HG03175 (cell line): ENCODE data around the gene LRFN4.
"Not testable (repeated sequence)": the region's sequence is repeated elsewhere in the genome, so short reads cannot be mapped to it uniquely, and the experiment has no call there.

ENCODE experiments used
- ATAC-seq: cut with Tn5 transposase; IDR thresholded peaks from one replicate; pipeline ENCODE4 v1.9.1; 2021; ENCODE audit warnings: mild to moderate bottlenecking, moderate library complexity; ENCODE audit not compliant: unreplicated experiment

The LRFN4 gene

DNA sequence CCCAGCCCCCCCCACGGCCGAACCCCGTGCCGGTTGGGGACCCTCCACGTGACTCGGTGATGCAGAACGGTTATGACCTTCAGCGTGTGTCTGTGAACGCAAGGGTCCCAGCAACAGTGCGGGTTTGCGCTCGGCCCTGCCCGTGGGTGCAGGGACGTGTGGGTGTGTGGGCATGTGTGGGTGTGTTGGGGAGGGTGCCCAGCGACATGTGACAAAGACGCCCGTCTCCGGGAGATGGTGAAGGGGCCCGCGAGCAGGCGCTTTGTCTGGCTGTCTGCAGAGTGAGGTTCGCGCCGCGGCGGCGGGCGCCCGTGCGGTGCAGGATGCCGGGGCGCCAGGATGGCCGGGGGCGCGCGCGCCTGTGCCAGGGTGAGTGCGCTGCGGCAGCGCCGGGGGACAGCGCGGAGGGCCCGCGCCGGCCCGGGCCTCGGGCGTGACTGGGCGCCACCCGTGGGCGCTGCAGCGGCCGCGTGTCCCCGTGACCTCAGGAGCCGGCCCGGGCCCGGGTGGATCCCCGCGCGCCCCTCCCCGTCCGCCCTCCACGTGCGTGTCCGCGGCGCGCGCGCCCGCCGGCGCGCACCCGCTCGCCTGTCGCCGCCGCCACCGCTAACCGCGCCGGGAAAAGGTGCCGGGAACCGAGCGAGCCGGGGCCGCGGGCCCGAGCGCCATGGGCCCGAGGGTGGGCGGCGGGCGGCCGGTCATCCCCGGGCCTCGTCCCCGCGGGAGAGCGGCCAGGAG, at the start of gene LRFN4:
Gene LRFN4 (plus strand): TSS at position 569 of the 738 bp plus-strand sequence. CDS start 681 bp downstream, outside the sequence.
- ATAC-seq = peak; percentile 31

DNA sequence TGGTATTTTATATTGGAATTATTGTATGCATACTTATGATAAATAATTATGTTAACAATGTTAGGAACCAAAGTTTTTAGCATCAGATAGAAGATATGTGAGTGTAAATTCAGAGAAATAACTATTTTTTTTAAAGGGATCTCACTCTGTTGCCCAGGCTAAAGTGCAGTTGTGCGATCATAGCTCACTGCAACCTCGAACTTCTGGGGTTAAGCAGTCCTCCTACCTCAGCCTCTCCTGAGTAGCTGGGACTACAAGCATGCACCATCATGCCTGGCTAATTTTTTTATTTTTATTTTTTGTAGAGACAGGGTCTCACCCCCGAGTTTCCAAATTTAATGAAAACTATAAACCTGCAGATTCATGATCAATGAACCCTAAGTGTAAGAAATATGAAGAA, 47.3 kb upstream of the LRFN4 start:
- ATAC-seq = no peak

DNA sequence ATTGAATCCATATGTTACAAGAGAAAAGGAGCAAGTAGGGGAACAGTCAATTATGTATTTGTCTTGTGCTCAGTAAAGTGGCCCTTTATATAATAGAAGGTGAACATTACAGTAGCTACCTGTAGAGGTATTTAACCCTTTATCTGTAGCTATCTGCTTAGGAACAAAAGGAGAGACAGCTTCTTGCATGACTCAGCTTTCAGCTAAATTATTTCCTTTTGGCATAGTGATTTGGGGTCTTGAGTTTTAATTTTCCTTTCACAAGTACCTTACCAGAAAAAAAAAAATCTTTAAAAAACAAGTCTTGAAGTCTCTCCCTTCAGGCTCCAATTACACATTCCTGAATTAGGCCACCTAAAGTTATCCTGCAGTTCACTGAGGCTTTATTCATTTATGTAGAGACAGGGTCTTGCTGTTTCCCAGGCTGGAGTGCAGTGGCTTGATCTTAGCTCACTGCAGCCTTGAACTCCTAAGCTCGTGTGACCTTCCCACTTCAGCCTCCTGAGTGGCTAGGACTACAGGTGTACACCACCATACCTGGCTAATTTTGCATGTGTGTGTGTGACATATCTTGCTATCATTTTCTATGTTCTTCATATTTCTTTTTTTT, 46.2 kb upstream of the LRFN4 start:
- ATAC-seq = no peak

DNA sequence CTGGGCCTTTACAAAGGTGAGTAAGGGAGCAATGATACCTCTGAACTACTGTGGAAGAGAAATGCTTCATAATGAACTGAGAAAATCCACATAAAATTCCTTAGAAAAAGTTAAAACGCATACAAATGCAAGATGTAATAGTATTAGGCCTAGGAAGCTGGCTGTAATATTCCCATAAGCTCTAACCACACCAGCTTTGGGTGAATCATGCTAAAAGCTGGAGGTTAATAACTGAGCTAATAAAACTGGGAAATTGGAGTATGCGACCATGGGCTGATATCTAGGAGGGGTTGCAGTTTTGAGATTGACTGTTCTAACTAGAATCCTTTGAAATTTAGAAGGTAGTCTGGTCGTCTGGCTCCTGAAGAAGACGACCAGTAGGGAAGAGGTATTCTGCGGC, 42.2 kb upstream of the LRFN4 start:
- no peak for ATAC-seq

DNA sequence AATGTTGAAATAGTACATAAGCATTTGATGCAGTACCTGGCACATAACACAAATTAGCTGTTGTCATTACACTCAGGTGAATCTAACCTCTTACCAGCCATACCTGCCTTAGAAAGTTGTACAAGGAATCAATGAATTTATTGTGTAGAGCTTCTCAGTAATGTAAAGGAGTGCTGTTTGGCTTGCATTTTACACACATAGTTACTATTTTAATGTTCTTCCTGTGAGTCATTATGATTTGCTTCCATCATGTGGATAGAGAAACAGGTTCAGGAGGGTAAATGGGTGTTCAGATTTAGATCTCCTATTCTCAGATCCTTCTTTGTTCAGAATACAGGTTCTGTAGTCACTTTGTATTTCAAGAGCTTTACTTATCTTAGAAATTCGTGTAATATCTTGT, 41.2 kb upstream of the LRFN4 start:
- ATAC-seq = no peak

DNA sequence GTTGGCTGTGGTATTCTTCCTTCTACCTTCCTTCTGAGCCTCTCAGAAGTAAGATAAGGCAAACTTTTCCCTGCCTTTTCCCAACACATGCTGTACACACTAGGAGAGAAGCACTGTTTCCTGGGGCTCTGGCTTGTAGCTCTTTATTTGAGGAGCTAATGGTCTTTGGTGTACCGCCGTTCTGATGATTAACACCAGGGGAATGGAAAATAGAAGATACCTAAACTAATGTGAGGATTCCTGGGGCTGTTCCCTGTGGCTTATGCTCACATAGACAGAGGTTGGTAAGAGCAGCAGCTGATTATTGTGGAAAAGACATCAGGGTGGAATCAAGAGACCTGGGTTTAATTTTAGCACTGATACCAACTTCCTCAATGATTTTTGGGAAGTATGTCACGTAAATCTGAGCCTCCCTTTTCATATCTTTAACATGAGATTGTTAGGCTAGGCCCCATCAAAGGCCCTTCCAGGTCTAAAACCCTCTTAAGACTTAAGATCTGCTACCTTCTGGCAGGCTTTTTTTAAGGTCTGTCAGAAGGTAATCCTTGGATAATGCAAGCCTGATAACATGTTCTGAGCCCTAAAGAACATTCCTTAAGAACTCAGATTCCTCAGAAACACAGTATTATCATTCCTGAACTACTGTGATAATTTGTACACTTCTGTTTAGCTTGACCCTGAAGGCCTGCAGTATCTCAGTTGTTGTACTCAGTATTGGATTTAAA, 38.5 kb upstream of the LRFN4 start:
- ATAC-seq = no peak

DNA sequence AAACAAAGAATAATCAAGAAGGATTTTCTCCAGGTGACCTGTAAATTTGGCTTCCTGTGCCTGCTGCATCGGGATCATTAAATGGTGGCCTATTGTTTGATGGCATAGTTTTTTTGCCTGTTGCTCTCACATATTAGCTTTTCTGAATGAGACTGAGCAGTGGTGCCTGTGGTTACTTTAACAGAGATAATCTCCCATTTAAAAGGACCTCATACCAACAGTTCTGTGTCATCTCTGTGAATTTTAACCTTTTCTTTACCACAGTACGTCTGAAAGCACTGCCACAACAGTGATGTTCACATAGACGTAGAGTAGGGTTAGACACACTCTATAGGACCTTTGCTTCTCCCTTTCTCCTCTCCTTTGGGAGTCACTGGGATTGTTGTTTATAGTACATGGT, 36.5 kb upstream of the LRFN4 start:
- no peak for ATAC-seq

DNA sequence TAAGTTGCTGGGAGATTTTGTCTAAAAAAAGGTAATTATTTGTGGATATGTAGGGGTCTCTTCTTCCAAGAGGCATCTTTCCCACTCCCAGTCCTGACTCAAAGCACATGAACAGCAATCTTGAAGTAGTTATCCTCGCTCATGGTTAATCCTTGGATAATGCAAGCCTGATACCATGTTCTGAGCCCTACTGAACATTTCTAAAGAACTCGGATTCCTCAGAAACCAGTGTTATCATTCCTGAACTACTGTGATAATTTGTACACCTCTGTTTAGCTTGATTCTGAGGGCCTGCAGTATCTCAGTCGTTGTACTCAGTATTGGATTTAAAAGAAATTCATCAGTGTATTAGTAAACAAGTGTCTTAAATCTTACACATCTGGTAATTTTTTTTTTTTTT, 36.0 kb upstream of the LRFN4 start:
- ATAC-seq = no peak

DNA sequence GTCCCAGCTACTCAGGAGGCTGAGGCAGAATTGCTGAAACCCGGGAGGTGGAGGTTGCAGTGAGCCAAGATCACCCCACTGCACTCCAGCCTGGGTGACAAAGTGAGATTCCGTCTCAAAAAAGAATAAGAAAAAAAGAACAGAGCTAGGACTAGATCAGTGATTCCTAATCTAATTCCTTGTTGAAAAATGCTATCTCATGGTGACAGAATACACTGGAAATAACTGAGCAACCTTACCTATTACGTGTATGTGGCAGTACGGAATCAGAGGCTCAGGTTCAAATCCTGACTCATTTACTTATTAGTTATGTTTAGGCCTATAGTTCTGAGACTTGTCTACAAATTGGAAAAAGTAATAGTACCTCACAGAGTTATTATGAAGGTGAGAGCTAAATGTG, 33.2 kb upstream of the LRFN4 start:
- no peak for ATAC-seq

DNA sequence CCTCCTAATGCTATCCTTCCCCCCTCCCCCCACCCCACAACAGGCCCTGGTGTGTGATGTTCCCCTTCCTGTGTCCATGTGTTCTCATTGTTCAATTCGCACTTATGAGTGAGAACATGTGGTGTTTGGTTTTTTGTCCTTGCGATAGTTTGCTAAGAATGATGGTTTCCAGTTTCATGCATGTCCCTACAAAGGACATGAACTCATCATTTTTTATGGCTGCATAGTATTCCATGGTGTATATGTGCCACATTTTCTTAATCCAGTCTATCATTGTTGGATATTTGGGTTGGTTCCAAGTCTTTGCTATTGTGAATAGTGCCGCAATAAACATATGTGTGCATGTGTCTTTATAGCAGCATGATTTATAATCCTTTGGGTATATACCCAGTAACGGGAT, 32.3 kb upstream of the LRFN4 start:
- ATAC-seq = not testable (repeated sequence)

DNA sequence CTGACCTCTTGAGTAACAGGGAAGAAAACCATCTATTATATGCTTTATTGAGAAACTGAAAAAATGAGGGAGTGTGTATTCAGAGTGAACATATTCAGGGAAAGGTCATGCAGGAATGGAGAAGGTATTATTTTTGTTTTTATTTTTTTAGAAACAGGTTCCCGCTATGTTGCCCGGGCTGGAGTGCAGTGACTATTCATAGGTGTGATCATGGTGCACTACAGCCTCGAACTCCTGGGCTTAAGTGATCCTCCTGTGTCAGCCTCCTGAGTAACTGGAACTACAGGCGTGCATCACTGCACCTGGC, 22.4 kb upstream of the LRFN4 start:
- ATAC-seq = no peak

DNA sequence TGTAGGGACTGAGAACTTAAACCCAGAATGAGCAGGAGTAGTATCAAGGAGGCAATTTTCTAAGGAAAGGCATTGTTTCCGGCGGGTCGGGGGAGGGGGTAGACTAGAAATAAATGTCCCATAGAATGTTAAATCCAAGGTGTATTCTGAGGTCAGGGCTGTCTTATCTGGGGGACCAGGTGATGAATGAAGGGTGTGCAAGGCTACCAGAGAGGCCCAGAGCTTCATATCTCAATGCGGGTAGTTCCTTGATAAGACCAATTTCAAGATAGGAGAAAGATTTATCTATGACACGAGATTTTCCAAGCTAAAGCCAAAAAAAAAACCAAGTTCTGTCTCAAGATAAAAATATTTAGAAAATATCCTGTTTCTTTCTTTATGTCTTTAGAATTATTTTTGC, 21.9 kb upstream of the LRFN4 start:
- ATAC-seq = no peak

DNA sequence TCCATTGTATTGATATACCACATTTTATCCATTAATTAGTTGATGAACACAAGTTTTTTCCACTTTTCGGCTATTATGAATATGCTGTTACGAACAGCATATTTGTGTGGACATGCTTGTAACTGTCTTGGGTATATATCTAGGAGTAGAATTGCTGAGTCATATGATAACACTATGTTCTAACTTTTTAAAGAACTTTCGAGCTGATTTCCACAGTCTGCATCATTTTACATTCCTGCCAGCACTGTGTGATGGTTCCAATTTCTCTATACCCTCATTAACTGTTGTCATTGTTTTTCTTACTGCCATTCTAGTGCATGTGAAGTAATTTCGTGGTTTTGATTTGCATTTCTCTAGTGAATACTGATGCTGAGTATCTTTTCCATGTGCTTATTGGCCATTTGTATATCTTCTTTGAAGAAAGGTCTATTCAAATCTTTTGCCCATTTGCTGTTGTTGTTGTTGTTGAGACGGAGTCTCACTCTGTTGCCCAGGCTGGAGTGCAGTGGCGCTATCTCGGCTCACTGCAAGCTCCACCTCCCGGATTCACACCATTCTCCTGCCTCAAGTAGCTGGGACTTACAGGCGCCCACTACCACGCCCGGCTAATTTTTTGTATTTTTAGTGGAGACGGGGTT, 21.0 kb upstream of the LRFN4 start:
- no peak for ATAC-seq

DNA sequence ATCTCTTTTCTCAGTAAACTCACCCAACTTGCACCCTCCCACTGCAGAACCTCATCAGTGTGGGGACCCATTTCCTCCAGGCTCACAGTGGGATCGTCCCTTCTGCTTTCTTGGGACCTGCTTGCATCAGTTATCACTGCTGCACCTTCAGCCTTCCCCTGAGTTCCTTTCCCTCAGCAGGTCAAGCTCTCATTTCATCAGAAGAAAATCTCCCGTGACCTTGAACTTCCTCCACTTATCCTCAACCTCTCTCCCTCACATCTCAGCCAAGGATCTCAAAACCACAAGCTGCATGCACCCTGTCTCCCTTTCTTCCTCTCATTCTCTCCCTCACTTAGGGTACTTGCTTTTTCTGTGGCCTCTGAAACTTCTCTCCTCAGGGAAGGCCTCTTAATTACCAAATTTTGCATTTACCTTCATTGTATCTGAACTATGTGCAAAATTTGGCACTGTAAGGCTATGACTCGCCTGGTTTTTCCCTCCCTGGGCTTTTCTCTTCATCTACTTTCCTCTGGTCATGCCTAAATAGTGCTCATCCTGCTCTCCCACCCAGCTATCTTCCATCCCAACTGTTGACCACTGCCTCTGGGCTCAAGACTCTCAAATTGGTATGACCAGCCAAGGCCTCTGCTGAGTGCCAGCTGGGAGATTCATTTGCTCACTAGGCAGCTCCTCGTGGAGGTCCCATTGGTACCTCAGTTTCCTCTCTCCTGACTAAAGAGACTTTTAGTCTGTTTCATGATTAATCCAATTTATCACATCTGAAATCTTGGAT, 16.4 kb upstream of the LRFN4 start:
- no peak for ATAC-seq

DNA sequence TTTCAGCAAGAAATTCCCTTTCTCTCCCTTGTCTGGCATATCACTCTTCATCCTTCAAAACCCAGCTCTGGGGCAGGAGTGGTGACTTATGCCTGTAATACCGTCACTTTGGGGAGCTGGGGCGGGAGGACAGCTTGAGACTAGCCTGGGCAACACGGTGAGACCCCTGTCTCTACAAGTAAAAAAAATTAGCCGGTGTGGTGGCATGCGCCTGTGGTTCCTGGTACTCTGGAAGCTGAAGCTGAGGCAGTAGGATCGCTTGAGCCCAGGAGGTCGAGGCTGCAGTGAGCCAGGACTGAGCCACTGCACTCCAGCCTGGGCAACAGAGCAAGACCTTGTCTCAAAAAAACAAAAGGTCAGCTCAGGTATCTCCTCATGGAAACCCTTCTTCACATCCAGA, 15.0 kb upstream of the LRFN4 start:
- no peak for ATAC-seq

DNA sequence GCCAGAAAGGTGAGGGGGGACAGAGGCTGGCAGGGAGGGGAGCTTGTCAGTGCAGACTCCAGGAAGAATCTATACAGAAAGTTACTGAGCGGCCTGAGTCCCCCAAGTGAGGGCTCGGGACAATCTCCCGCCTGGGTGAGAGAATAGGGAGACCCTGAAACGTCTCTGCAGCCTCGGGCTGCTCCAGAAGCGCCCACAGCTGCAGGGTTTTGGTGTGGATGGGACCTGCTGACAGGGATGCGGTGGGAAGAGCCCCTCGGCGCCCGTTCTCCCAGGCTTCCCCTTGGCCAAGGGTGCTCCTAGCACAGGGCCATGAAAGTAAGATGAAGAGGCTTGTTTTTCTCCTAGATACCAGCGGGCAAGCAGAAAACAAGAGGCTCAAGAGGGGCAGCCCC, 14.4 kb upstream of the LRFN4 start:
- ATAC-seq = no peak

DNA sequence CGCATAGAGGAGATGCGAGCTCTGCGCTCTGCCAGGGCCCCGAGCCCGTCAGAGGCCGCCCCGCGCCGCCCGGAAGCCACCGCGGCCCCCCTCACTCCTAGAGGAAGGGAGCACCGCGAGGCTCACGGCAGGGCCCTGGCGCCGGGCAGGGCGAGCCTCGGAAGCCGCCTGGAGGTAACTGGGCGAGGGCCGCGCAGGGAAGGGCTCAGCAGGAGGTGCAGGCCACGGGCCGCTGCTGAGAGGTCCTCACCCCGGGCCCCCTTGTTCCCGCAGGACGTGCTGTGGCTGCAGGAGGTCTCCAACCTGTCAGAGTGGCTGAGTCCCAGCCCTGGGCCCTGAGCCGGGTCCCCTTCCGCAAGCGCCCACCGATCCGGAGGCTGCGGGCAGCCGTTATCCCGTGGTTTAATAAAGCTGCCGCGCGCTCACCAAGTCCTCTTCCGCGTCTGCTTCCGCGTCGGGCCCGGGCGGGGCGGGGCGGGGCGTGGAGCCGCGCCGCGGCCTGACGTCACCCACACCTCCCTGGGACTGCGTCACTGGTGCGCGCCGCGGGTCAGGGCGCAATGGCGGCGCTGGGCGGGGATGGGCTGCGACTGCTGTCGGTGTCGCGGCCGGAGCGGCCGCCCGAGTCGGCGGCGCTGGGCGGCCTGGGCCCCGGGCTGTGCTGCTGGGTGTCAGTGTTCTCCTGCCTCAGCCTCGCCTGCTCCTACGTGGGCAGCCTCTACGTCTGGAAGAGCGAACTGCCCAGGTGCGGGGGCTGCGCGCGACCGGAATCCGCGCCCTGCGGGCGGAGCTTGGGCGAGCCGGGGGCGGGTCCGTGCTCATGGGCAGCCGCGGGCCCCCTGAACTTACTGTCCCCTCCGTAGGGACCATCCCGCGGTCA, 13.7 kb upstream of the LRFN4 start, which contains the start of gene RCE1:
Gene RCE1 (plus strand): TSS at position 546 of the 880 bp plus-strand sequence. CDS start 15 bp downstream, at position 561.
- ATAC-seq = peak; percentile 82

DNA sequence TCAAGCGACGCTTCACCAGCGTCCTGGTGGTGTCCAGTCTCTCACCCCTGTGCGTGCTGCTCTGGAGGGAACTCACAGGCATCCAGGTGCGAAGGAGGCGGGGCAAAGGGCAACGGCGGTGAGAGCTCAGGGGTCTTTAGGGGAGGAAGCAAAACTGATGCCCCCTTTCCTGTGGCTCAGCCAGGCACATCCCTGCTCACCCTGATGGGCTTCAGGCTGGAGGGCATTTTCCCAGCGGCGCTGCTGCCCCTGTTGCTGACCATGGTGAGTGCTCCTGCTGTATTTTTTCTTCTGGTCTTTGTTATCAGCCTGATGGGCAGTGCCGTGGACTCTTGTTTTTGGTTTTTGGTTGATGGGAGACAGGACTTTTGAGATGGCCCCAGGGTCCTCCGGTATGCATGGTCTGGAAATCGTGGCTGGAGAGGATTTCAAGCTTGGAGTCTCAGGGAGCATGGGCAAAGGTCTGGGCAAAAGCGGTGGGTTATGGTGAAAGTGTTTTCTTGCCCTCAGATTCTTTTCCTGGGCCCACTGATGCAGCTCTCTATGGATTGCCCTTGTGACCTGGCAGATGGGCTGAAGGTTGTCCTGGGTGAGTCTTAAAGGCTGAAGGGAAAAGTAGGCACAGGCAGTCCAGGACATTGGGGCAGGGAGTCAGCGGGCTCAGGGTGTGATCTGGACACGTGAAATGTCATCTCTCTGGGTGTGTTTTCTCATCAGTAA, 12.9 kb upstream of the LRFN4 start:
- ATAC-seq = no peak

DNA sequence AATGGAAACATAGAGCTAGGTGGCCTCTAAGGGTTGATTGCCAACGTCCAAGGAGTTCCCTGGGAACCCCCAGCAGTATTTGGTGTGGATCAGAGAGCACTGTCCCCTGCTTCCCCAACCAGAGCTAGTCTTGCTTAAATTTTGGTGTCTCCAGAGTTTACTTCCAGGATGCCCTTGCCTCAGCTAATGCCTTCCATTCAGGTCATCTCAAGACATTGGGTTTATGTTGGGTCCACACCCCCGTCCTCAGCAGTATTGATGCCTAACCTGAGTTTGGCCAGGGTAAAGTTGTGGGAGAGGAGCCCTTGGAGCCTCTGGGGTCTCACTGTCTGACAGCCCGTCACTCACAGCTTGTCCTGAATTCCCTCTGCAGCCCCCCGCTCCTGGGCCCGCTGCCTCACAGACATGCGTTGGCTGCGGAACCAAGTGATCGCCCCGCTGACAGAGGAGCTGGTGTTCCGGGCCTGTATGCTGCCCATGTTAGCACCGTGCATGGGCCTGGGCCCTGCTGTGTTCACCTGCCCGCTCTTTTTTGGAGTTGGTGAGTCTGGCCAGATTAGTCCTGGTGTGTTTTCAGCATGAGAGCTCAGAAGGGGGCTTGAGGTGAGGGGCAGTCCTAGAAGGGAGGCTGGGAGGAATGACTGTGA, 12.2 kb upstream of the LRFN4 start:
- no peak for ATAC-seq
